GM21381 (cell line): Measurements from ENCODE around the gene STT3B.

Source experiments
- ATAC-seq: cut with Tn5 transposase; IDR thresholded peaks from one replicate; pipeline ENCODE4 v1.9.1; 2021; ENCODE audit warnings: mild to moderate bottlenecking, moderate library complexity; ENCODE audit not compliant: unreplicated experiment

Gene STT3B

GRCh38 chr3:31515486-31516284, 17.0 kb upstream of the STT3B start:
- ATAC-seq: no peak

GRCh38 chr3:31516757-31517156, 16.0 kb upstream of the STT3B start:
- ATAC-seq: no peak

- no peak for ATAC-seq
Measured at GRCh38 chr3:31521468-31521867, 11.3 kb upstream of the STT3B start.

- ATAC-seq: no peak
Measured at GRCh38 chr3:31522152-31522551, 10.6 kb upstream of the STT3B start.

GRCh38 chr3:31523543-31523942, 9.2 kb upstream of the STT3B start:
- no peak for ATAC-seq

- no peak for ATAC-seq
Measured at GRCh38 chr3:31525532-31525931, 7.2 kb upstream of the STT3B start.

GRCh38 chr3:31529421-31529820, 3.3 kb upstream of the STT3B start:
- no peak for ATAC-seq

- ATAC-seq: no peak
Measured at GRCh38 chr3:31530039-31530959, 2.4 kb upstream of the STT3B start.

- ATAC-seq: no peak
Measured at GRCh38 chr3:31530960-31531335, 1.8 kb upstream of the STT3B start.

GRCh38 chr3:31531452-31531991, 1.2 kb upstream of the STT3B start:
- no peak for ATAC-seq

- ATAC-seq: peak; percentile 79
Measured at GRCh38 chr3:31531992-31532586, 636 bp upstream of the STT3B start.

GRCh38 chr3:31533169-31534064, 692 bp downstream of the STT3B start:
- peak; percentile 3 for ATAC-seq

- ATAC-seq: no peak
Measured at GRCh38 chr3:31534065-31534425, 1.3 kb downstream of the STT3B start.

- no peak for ATAC-seq
Measured at GRCh38 chr3:31536497-31536896, 3.8 kb downstream of the STT3B start.

GRCh38 chr3:31538801-31539200, 6.1 kb downstream of the STT3B start:
- ATAC-seq: no peak

- ATAC-seq: no peak
Measured at GRCh38 chr3:31539275-31539674, 6.5 kb downstream of the STT3B start.

- no peak for ATAC-seq
Measured at GRCh38 chr3:31541089-31541488, 8.4 kb downstream of the STT3B start.

GRCh38 chr3:31542246-31542645, 9.5 kb downstream of the STT3B start:
- no peak for ATAC-seq

- ATAC-seq: no peak
Measured at GRCh38 chr3:31543375-31543774, 10.7 kb downstream of the STT3B start.

- ATAC-seq: no peak
Measured at GRCh38 chr3:31544634-31545033, 11.9 kb downstream of the STT3B start.
